ENCODE measurements around the gene PRSS8. TPM values are rescaled to one million over a fixed set of nuclear protein-coding genes. Genes with fewer than 3 reads are reported as not detected.
"Not testable (repeated sequence)": the region's sequence is repeated elsewhere in the genome, so short reads cannot be mapped to it uniquely, and the experiment has no call there.

Gene PRSS8
- total RNA-seq, 2 experiments from 2014 or later = not detected

GRCh38 chr16:31179219-31179746 is 43.8 kb upstream of the PRSS8 start:
- Histone ChIP-seq H3K36me3 (ENCODE audit: insufficient read depth, low read length) (peaks cover 20% of the 10 kb centered on the region), H3K4me1 (ENCODE audit: insufficient read depth, low read length) (peaks cover 62% of the 10 kb centered on the region), H3K4me3 (ENCODE audit: low read length) (peak overlapping the region; percentile 87), H3K27me3 (ENCODE audit: control insufficient read depth in 1 of 2, insufficient read depth in 2 of 2, low read length in 2 of 2) (no peaks in the 10 kb centered on the region), H3K27ac (ENCODE audit: low read depth in 1 of 2, low read length in 2 of 2) (peak overlapping the region; percentile 87 to 97), H3K9me3 (ENCODE audit: control insufficient read depth in 1 of 2, insufficient read depth in 1 of 2, low read length in 2 of 2) (no peaks in the 10 kb centered on the region)
- DNase-seq (no peak), ATAC-seq (ENCODE audit: poor library complexity) (no peak)
- H3K27ac Mint-ChIP-seq = peak overlapping the region; percentile 95
- peaks cover 60% of the 10 kb centered on the region for H3K4me1 Mint-ChIP-seq (ENCODE audit: low read depth)
- H3K9me3 Mint-ChIP-seq = no peaks in the 10 kb centered on the region
- ChIA-PET POLR2A (interaction anchor here (0.8 to 5.2 kb wide), 35 partner anchors 8 to 1114 kb away, joined by 3 to 152 read pairs (median 6); partner anchors contain the start of genes ALDOA, ARMC5, BCKDK and KAT8), CTCF (interaction anchor here (2.0 kb wide), 1 partner anchor 37 kb away, joined by 13 read pairs; no protein-coding TSS in a partner anchor)
- TF ChIP-seq, protein P1, sequence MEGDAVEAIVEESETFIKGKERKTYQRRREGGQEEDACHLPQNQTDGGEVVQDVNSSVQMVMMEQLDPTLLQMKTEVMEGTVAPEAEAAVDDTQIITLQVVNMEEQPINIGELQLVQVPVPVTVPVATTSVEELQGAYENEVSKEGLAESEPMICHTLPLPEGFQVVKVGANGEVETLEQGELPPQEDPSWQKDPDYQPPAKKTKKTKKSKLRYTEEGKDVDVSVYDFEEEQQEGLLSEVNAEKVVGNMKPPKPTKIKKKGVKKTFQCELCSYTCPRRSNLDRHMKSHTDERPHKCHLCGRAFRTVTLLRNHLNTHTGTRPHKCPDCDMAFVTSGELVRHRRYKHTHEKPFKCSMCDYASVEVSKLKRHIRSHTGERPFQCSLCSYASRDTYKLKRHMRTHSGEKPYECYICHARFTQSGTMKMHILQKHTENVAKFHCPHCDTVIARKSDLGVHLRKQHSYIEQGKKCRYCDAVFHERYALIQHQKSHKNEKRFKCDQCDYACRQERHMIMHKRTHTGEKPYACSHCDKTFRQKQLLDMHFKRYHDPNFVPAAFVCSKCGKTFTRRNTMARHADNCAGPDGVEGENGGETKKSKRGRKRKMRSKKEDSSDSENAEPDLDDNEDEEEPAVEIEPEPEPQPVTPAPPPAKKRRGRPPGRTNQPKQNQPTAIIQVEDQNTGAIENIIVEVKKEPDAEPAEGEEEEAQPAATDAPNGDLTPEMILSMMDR (IDR thresholded peaks at IDR 0.05) = no peak
- H3K36me3 Mint-ChIP-seq (ENCODE audit: low read depth) = peaks cover 49% of the 10 kb centered on the region
- intact Hi-C loops (cut with DNase I, micrococcal nuclease) = loop anchor here (1.0 to 2.0 kb wide), 2 partner anchors 36 to 222 kb away; partner anchors contain the start of gene SETD1A (in 1 of the 2)
- peak overlapping the region; percentile 97 for H3K4me3 Mint-ChIP-seq
- no peaks in the 10 kb centered on the region for H3K27me3 Mint-ChIP-seq

GRCh38 chr16:31177136-31177535 is 41.6 kb upstream of the PRSS8 start:
- Histone ChIP-seq H3K4me1 (ENCODE audit: insufficient read depth, low read length) (peaks cover 40% of the 10 kb centered on the region), H3K4me3 (ENCODE audit: low read length) (peak overlapping the region; percentile 31), H3K9me3 (ENCODE audit: control insufficient read depth in 1 of 2, insufficient read depth in 1 of 2, low read length in 2 of 2) (no peaks in the 10 kb centered on the region), H3K27ac (ENCODE audit: low read depth in 1 of 2, low read length in 2 of 2) (peak overlapping the region; percentile 35 to 41), H3K36me3 (ENCODE audit: insufficient read depth, low read length) (no peaks in the 10 kb centered on the region), H3K27me3 (ENCODE audit: control insufficient read depth in 1 of 2, insufficient read depth in 2 of 2, low read length in 2 of 2) (no peaks in the 10 kb centered on the region)
- peaks cover 28% of the 10 kb centered on the region for H3K36me3 Mint-ChIP-seq (ENCODE audit: low read depth)
- TF ChIP-seq, protein P1 (IDR thresholded peaks at IDR 0.05) = no peak
- H3K4me3 Mint-ChIP-seq = peak overlapping the region; percentile 97
- DNase-seq (peak in 13 of 14 experiments; percentile 20 to 77 (median 46)), ATAC-seq (ENCODE audit: poor library complexity) (peak; percentile 38)
- H3K27me3 Mint-ChIP-seq = no peaks in the 10 kb centered on the region
- peaks cover 39% of the 10 kb centered on the region for H3K4me1 Mint-ChIP-seq (ENCODE audit: low read depth)
- CTCF ChIA-PET = interaction anchor here (0.9 to 3.5 kb wide), 3 partner anchors 17 to 283 kb away, joined by 3 to 19 read pairs (median 3); no protein-coding TSS in a partner anchor
- intact Hi-C loops (cut with DNase I, micrococcal nuclease) = loop anchor here in 1 of 2 experiments (2.0 kb wide), 1 partner anchor 16 kb away; no protein-coding TSS in a partner anchor
- no peaks in the 10 kb centered on the region for H3K9me3 Mint-ChIP-seq
- H3K27ac Mint-ChIP-seq = peak overlapping the region; percentile 81
- POLR2A ChIA-PET = interaction anchor here (0.6 to 5.2 kb wide), 17 partner anchors 9 to 692 kb away, joined by 3 to 152 read pairs (median 5); partner anchors contain the start of genes ARMC5, KAT8, PHKG2 and PYCARD

DNA sequence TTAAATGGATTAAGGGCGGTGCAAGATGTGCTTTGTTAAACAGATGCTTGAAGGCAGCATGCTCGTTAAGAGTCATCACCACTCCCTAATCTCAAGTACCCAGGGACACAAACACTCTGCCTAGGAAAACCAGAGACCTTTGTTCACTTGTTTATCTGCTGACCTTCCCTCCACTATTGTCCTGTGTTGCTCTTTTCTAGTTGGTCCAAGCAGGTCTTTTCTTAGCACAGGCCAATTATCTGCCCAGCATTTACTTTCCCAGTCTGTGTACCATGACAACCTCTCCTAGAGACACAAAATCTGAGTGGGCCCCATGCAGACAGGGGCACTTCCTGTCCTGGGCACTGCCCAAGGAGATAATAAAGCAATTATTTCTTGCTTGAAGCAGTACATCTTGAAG is 34.5 kb upstream of the PRSS8 start:
- intact Hi-C loops (cut with DNase I, micrococcal nuclease); H3K4me1 ChIP-seq (ENCODE audit: insufficient read depth, low read length); H3K27me3 ChIP-seq (ENCODE audit: control insufficient read depth in 1 of 2, insufficient read depth in 2 of 2, low read length in 2 of 2); CTCF ChIA-PET; H3K9me3 Mint-ChIP-seq; POLR2A ChIA-PET; H3K36me3 ChIP-seq (ENCODE audit: insufficient read depth, low read length); DNase-seq; H3K27ac ChIP-seq (ENCODE audit: low read depth in 1 of 2, low read length in 2 of 2); H3K27me3 Mint-ChIP-seq; H3K4me3 ChIP-seq (ENCODE audit: low read length); ATAC-seq (ENCODE audit: poor library complexity); H3K9me3 ChIP-seq (ENCODE audit: control insufficient read depth in 1 of 2, insufficient read depth in 1 of 2, low read length in 2 of 2); H3K27ac Mint-ChIP-seq; H3K36me3 Mint-ChIP-seq (ENCODE audit: low read depth); H3K4me1 Mint-ChIP-seq (ENCODE audit: low read depth); H3K4me3 Mint-ChIP-seq: not testable (repeated sequence)
